Thymus (tissue), 11 donors: ENCODE measurements around the gene SLC4A2. TPM values are rescaled to one million over a fixed set of nuclear protein-coding genes. Genes with fewer than 3 reads are reported as not detected.
A peak's percentile ranks its signal among the peaks of the same experiment; 100 is the strongest.

Experiments
- DNase-seq, 9 donors: peaks; one replicate each; pipeline ENCODE4 v3.0.0-alpha.2; 2013; ENCODE audit warnings: low spot score in 9 of 9, low read depth in 6 of 9, missing footprints in 1 of 9
- H3K27ac ChIP-seq, 2 donors: one replicate each; pipeline ENCODE4 v1.5.1; 2013; ENCODE audit warnings: control low read depth in 1 of 2, low read depth in 1 of 2, low read length in 1 of 2, mild to moderate bottlenecking in 1 of 2, moderate library complexity in 1 of 2
- H3K27me3 ChIP-seq, 2 donors: one replicate each; pipeline ENCODE4 v1.5.1; 2013; ENCODE audit warnings: low read length in 1 of 2; ENCODE audit not compliant: control insufficient read depth in 2 of 2, insufficient read depth in 1 of 2
- H3K36me3 ChIP-seq, 2 donors: one replicate each; pipeline ENCODE4 v1.5.1; 2013; ENCODE audit warnings: low read length in 1 of 2, mild to moderate bottlenecking in 1 of 2, moderate library complexity in 1 of 2; ENCODE audit not compliant: control insufficient read depth in 2 of 2, insufficient read depth in 2 of 2
- H3K4me1 ChIP-seq, 2 donors: one replicate each; pipeline ENCODE4 v1.5.1; 2013; ENCODE audit warnings: low read length in 2 of 2; ENCODE audit not compliant: control insufficient read depth in 2 of 2, insufficient read depth in 2 of 2
- H3K4me3 ChIP-seq, 2 donors: one replicate each; pipeline ENCODE4 v1.5.1; 2013; ENCODE audit warnings: low read length in 2 of 2, control low read depth in 1 of 2, mild to moderate bottlenecking in 1 of 2
- H3K9me3 ChIP-seq, 2 donors: one replicate each; pipeline ENCODE4 v1.5.1; 2013; ENCODE audit warnings: low read length in 1 of 2, mild to moderate bottlenecking in 1 of 2; ENCODE audit not compliant: control insufficient read depth in 2 of 2, insufficient read depth in 1 of 2
- WGBS: extraction: QIAGEN DNeasy Blood & Tissue Kit; methylation state at CpG from one replicate; pipeline ENCODE4 v1.1.7; 2013; 5-methylcytosine and 5-hydroxymethylcytosine counted together
- polyA plus RNA-seq: library from polyadenylated mRNA; stranded (reverse); fragments of 200-250 nt; gene quantifications from one replicate; pipeline ENCODE4 v1.2.3, GENCODE V29; 2013
- total RNA-seq: library from RNA; stranded (reverse); fragments of 120-200 nt; gene quantifications from one replicate; pipeline ENCODE4 v1.2.4, GENCODE V29; 2013
- donor health status: healthy.

The SLC4A2 gene
- total and polyA plus RNA-seq, 2 donors, result 22.9 to 89.5 TPM

- peaks cover 29 to 42% of the 10 kb centered on the region in 2 donors for H3K4me1 ChIP-seq
- H3K27me3 ChIP-seq, result peaks cover 17 to 18% of the 10 kb centered on the region in 2 donors
- peak overlapping the region; percentile 71 to 76 for H3K4me3 ChIP-seq
- WGBS, result 2% methylated on average over 31 of the region's 31 CpGs
- no peak for DNase-seq
- H3K27ac ChIP-seq, result peak overlapping the region; percentile 64 to 88
- H3K9me3 ChIP-seq, result no peaks in the 10 kb centered on the region
- H3K36me3 ChIP-seq, result peaks cover 25 to 30% of the 10 kb centered on the region in 2 donors
Observed at GRCh38 chr7:151080067-151080521, 20.7 kb downstream of the SLC4A2 start.

GRCh38 chr7:151080522-151081169 lies 21.3 kb downstream of the SLC4A2 start, which contains the start of gene FASTK:
FASTK (minus strand) TSS chr7:151080809; CDS start chr7:151080766, 43 bp downstream.
- Histone ChIP-seq H3K4me3 (peak within 1 kb of the TSS; percentile 71 to 76), H3K9me3 (no peaks in the 10 kb centered on the region), H3K4me1 (peaks cover 29 to 45% of the 10 kb centered on the region in 2 donors), H3K27me3 (peaks cover 23% of the 10 kb centered on the region in 2 donors), H3K36me3 (peaks cover 19 to 25% of the 10 kb centered on the region in 2 donors), H3K27ac (peak within 1 kb of the TSS; percentile 71 to 88)
- WGBS, result 3% methylated on average over 66 of the region's 66 CpGs
- DNase-seq, result peak in 8 of 9 donors; percentile 64 to 93 (median 80)

GRCh38 chr7:151081170-151082101 lies 22.0 kb downstream of the SLC4A2 start:
- 80% methylated on average over 64 of the region's 64 CpGs for WGBS
- Histone ChIP-seq H3K36me3 (peaks cover 13 to 18% of the 10 kb centered on the region in 2 donors), H3K4me3 (peak overlapping the region; percentile 71 to 76), H3K9me3 (no peaks in the 10 kb centered on the region), H3K4me1 (peaks cover 29 to 49% of the 10 kb centered on the region in 2 donors), H3K27me3 (peaks cover 28 to 31% of the 10 kb centered on the region in 2 donors), H3K27ac (peak overlapping the region; percentile 15 to 71)
- no peak for DNase-seq

- Histone ChIP-seq H3K4me3 (peak overlapping the region; percentile 76 to 91), H3K36me3 (peaks cover 3 to 12% of the 10 kb centered on the region in 2 donors), H3K4me1 (peaks cover 29 to 54% of the 10 kb centered on the region in 2 donors), H3K9me3 (no peaks in the 10 kb centered on the region), H3K27me3 (peaks cover 36 to 37% of the 10 kb centered on the region in 2 donors), H3K27ac (peak overlapping the region in 1 of 2 donors; percentile 64)
- WGBS, result 70% methylated on average over 42 of the region's 42 CpGs
- DNase-seq, result no peak
Observed at GRCh38 chr7:151082141-151083070, 23.0 kb downstream of the SLC4A2 start.

GRCh38 chr7:151083071-151083823 lies 23.9 kb downstream of the SLC4A2 start, which contains the start of gene TMUB1:
TMUB1 (minus strand) TSS chr7:151083493; CDS start chr7:151082563, 930 bp downstream.
- peaks cover 44% of the 10 kb centered on the region in 2 donors for H3K27me3 ChIP-seq
- under 1% methylated on average over 69 of the region's 69 CpGs for WGBS

GRCh38 chr7:151083824-151084160 lies 24.4 kb downstream of the SLC4A2 start:
- H3K9me3 ChIP-seq, result peaks cover 0 to 2% of the 10 kb centered on the region in 2 donors
- H3K4me3 ChIP-seq, result peak overlapping the region; percentile 76 to 91
- WGBS, result 32% methylated on average over 3 of the region's 3 CpGs
- peaks cover 25 to 58% of the 10 kb centered on the region in 2 donors for H3K4me1 ChIP-seq
- no peak overlapping the region for H3K27ac ChIP-seq
- H3K36me3 ChIP-seq, result peaks cover 0 to 7% of the 10 kb centered on the region in 2 donors
- H3K27me3 ChIP-seq, result peaks cover 47 to 49% of the 10 kb centered on the region in 2 donors
- no peak for DNase-seq

More at GRCh38 chr7:151083071-151083823, 23.9 kb downstream of the SLC4A2 start, which contains the start of gene TMUB1:
- no peaks in the 10 kb centered on the region for H3K9me3 ChIP-seq
- H3K36me3 ChIP-seq, result peaks cover 0 to 10% of the 10 kb centered on the region in 2 donors
- H3K4me3 ChIP-seq, result peak within 1 kb of the TSS; percentile 76 to 91
- H3K27ac ChIP-seq, result peak within 1 kb of the TSS in 1 of 2 donors; percentile 64
- H3K4me1 ChIP-seq, result peaks cover 29 to 58% of the 10 kb centered on the region in 2 donors
- DNase-seq, result peak in 6 of 9 donors; percentile 61 to 88 (median 74)

- no peak for DNase-seq
- Histone ChIP-seq H3K4me1 (peaks cover 20 to 59% of the 10 kb centered on the region in 2 donors), H3K4me3 (no peak overlapping the region), H3K36me3 (peaks cover 0 to 7% of the 10 kb centered on the region in 2 donors), H3K9me3 (peaks cover 0 to 4% of the 10 kb centered on the region in 2 donors), H3K27ac (no peak overlapping the region), H3K27me3 (peaks cover 61 to 65% of the 10 kb centered on the region in 2 donors)
- WGBS, result 56% methylated on average over 5 of the region's 5 CpGs
Observed at GRCh38 chr7:151085329-151085690, 25.9 kb downstream of the SLC4A2 start.
